Kidney epithelial cell (primary cell): ENCODE results near the gene GDE1. TPM values are rescaled to one million over a fixed set of nuclear protein-coding genes. Genes with fewer than 3 reads are reported as not detected.

Experiments
- DNase-seq: peaks from one replicate; pipeline ENCODE4 v3.0.0-alpha.2; 2010; ENCODE audit warnings: low read depth
- H3K27me3 ChIP-seq: 2 replicates; pipeline ENCODE4 v1.6.0; 2011; ENCODE audit warnings: low read length; ENCODE audit not compliant: control insufficient read depth, insufficient read depth
- H3K36me3 ChIP-seq: 2 replicates; pipeline ENCODE4 v1.5.1; 2011; ENCODE audit warnings: low read length; ENCODE audit not compliant: control insufficient read depth, insufficient read depth
- H3K4me3 ChIP-seq: 2 replicates; pipeline ENCODE4 v1.5.1; 2011; ENCODE audit warnings: low read depth, mild to moderate bottlenecking, control low read depth, low read length
- CTCF ChIP-seq: IDR thresholded peaks from 2 replicates; pipeline ENCODE4 v1.5.1; 2011; ENCODE audit warnings: mild to moderate bottlenecking, moderate library complexity, low read length, control low read depth, inconsistent platforms; ENCODE audit not compliant: insufficient read depth, poor library complexity, severe bottlenecking
- total RNA-seq: library from RNA; depleted of rRNA; stranded (reverse); fragments of >200 nt; gene quantifications from 2 replicates; pipeline ENCODE4 v1.2.3, GENCODE V29; 2015

Gene GDE1
- total RNA-seq, 1 donor from 2014 or later, result 81.5 TPM

- H3K27me3 ChIP-seq, result no peaks in the 10 kb centered on the region
- no peak overlapping the region for H3K4me3 ChIP-seq
- no peak for TF ChIP-seq CTCF
- no peaks in the 10 kb centered on the region for H3K36me3 ChIP-seq
- DNase-seq, result no peak
Measured at GRCh38 chr16:19481296-19481695, 40.6 kb downstream of the GDE1 start.

- DNase-seq, result no peak
- no peaks in the 10 kb centered on the region for H3K27me3 ChIP-seq
- TF ChIP-seq CTCF, result no peak
- H3K36me3 ChIP-seq, result no peaks in the 10 kb centered on the region
- no peak overlapping the region for H3K4me3 ChIP-seq
Measured at GRCh38 chr16:19479302-19479721, 42.6 kb downstream of the GDE1 start.

- no peak for DNase-seq
- TF ChIP-seq CTCF, result no peak
- Histone ChIP-seq H3K36me3 (no peaks in the 10 kb centered on the region), H3K4me3 (no peak overlapping the region), H3K27me3 (no peaks in the 10 kb centered on the region)
Measured at GRCh38 chr16:19478505-19478904, 43.4 kb downstream of the GDE1 start.

- no peaks in the 10 kb centered on the region for H3K36me3 ChIP-seq
- DNase-seq, result no peak
- TF ChIP-seq CTCF, result no peak
- H3K4me3 ChIP-seq, result no peak overlapping the region
- H3K27me3 ChIP-seq, result no peaks in the 10 kb centered on the region
Measured at GRCh38 chr16:19474617-19475016, 47.3 kb downstream of the GDE1 start.

- Histone ChIP-seq H3K27me3 (no peaks in the 10 kb centered on the region), H3K36me3 (no peaks in the 10 kb centered on the region), H3K4me3 (no peak overlapping the region)
- no peak for DNase-seq
- no peak for TF ChIP-seq CTCF
Measured at GRCh38 chr16:19472482-19472881, 49.4 kb downstream of the GDE1 start.

GRCh38 chr16:19468300-19468699 lies 53.6 kb downstream of the GDE1 start:
- H3K36me3 ChIP-seq, result no peaks in the 10 kb centered on the region
- no peaks in the 10 kb centered on the region for H3K27me3 ChIP-seq
- no peak overlapping the region for H3K4me3 ChIP-seq
- DNase-seq, result no peak
- TF ChIP-seq CTCF, result no peak
